Measurements from ENCODE around the gene PSAPL1. TPM values are rescaled to one million over a fixed set of nuclear protein-coding genes. Genes with fewer than 3 reads are reported as not detected.

The PSAPL1 gene
- total RNA-seq, 1 donor from 2014 or later, result 0.14 TPM

- intact Hi-C loops (cut with DNase I), result no loop called here
Measured at GRCh38 chr4:7427831-7428260, 6.9 kb downstream of the PSAPL1 start.

DNA sequence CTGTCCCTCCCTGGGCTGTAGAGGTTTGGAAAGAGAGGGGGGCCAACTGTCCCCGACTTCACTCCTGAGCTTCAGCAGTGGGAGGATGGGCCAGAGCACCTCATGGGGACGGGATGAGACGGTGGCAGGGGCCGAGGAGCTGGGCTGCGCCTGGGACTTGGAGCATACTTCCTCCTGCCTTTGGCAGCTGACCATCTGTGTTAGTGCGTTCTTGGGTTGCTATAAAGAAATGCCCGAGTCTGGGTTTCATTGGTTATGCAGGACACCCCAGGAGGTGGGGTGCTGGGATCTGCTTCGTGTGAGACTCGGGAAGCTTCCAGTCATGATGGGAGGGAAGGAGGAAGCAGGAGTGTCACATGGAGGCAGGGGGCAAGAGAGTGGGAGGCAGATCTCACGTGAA is 7.4 kb downstream of the PSAPL1 start:
- H3K27ac ChIP-seq, result no peak overlapping the region
- intact Hi-C loops (cut with DNase I), result no loop called here

More at GRCh38 chr4:7427831-7428260, 6.9 kb downstream of the PSAPL1 start:
- DNase-seq (peak; percentile 40), ATAC-seq (no peak)
- no peak for TF ChIP-seq CTCF (IDR thresholded peaks at IDR 0.05)
- H3K9me3 ChIP-seq, result no peaks in the 10 kb centered on the region
- H3K4me3 ChIP-seq, result no peak overlapping the region
- no peaks in the 10 kb centered on the region for H3K4me1 ChIP-seq
- no peak overlapping the region for H3K27ac ChIP-seq
- no peaks in the 10 kb centered on the region for H3K27me3 ChIP-seq
- no peaks in the 10 kb centered on the region for H3K36me3 ChIP-seq

GRCh38 chr4:7426525-7427171 is 8.1 kb downstream of the PSAPL1 start:
- Histone ChIP-seq H3K9me3 (no peaks in the 10 kb centered on the region), H3K27me3 (no peaks in the 10 kb centered on the region), H3K36me3 (no peaks in the 10 kb centered on the region), H3K4me1 (no peaks in the 10 kb centered on the region), H3K4me3 (no peak overlapping the region), H3K27ac (no peak overlapping the region)
- DNase-seq (peak; percentile 56), ATAC-seq (no peak)
- TF ChIP-seq CTCF (IDR thresholded peaks at IDR 0.05), result no peak
- intact Hi-C loops (cut with DNase I), result no loop called here

More for the DNA sequence above, 7.4 kb downstream of the PSAPL1 start:
- ATAC-seq (no peak), DNase-seq (peak; percentile 29)
- Histone ChIP-seq H3K4me3 (no peak overlapping the region), H3K4me1 (no peaks in the 10 kb centered on the region), H3K27me3 (no peaks in the 10 kb centered on the region), H3K36me3 (no peaks in the 10 kb centered on the region), H3K9me3 (no peaks in the 10 kb centered on the region)
- TF ChIP-seq CTCF (IDR thresholded peaks at IDR 0.05), result no peak

DNA sequence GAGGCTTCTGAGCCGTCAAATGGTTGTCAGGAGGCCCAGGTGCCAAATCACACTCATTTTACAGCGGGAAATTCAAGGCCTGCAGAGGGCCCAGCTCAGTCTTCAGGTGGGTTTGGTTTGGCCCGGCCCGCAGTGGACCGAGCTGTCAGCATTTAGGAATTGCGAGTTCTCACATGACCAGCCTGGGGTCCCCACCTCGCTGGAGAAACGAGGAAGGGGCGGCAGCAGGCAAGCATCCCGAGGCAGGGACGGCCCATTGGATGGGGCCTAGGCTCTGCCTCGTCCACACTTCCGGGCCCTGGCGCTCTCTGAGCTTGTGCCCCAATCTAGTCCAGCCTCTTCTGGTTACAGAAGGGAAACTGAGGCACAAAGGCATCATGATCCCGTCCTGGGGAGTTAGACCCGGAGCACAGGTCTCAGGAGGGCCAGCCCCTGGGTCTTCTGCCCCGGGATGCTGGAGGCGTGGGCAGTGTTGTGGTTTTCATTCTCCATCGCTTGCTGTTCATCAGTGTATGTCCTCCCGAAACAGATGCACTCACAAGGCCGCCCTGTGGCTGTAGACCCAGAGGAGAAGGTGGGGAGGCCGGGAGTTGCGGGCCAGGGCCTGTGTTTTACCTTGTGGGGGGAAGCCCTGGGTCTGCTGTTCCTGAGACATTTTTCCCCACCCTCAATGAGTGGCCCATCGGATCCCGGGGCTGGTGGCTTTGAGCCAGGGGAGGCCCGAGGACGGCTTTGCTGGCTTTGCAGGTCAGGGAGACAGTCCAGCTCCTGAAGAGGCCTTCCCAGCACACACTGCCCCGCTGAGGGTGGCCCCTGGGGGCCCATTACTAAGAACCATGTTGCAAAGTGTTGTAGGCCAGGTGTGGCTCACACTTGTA is 8.9 kb downstream of the PSAPL1 start:
- no peak for ATAC-seq
- H3K4me3 ChIP-seq, result no peak overlapping the region
- H3K36me3 ChIP-seq, result no peaks in the 10 kb centered on the region
- no peak overlapping the region for H3K27ac ChIP-seq
- H3K4me1 ChIP-seq, result no peaks in the 10 kb centered on the region
- DNase-seq, result peak; percentile 40
- no peaks in the 10 kb centered on the region for H3K27me3 ChIP-seq
- H3K9me3 ChIP-seq, result no peaks in the 10 kb centered on the region
- intact Hi-C loops (cut with DNase I), result no loop called here
- no peak for TF ChIP-seq CTCF (IDR thresholded peaks at IDR 0.05)

- no peak for TF ChIP-seq CTCF (IDR thresholded peaks at IDR 0.05)
- ATAC-seq (no peak), DNase-seq (peak; percentile 47)
- Histone ChIP-seq H3K27me3 (no peaks in the 10 kb centered on the region), H3K27ac (no peak overlapping the region), H3K9me3 (no peaks in the 10 kb centered on the region), H3K4me1 (no peaks in the 10 kb centered on the region), H3K4me3 (no peak overlapping the region), H3K36me3 (no peaks in the 10 kb centered on the region)
- intact Hi-C loops (cut with DNase I), result no loop called here
Measured at GRCh38 chr4:7425124-7425523, 9.6 kb downstream of the PSAPL1 start.

All from upper lobe of right lung (tissue), 1 donor.